ENCODE measurements around the gene ZBTB11. TPM values are rescaled to one million over a fixed set of nuclear protein-coding genes. Genes with fewer than 3 reads are reported as not detected.

ZBTB11 gene
- total and polyA plus RNA-seq, 2 of the 13 experiments (the other 11 are each of a cell fraction or from before 2014, with no cell fraction given), result 5.9 to 18.1 TPM

- TF ChIP-seq ZBTB14 (CRISPR knock-in tag; IDR thresholded peaks at IDR 0.05) (no peak), ARID2 (CRISPR knock-in tag; IDR thresholded peaks at IDR 0.05; ENCODE audit: borderline replicate concordance) (no peak), ZNF329 (CRISPR knock-in tag; IDR thresholded peaks at IDR 0.05; ENCODE audit: low read depth) (no peak), ZNF235 (CRISPR knock-in tag; IDR thresholded peaks at IDR 0.05; ENCODE audit: borderline replicate concordance) (no peak), ZBTB20 (CRISPR knock-in tag; IDR thresholded peaks at IDR 0.05; ENCODE audit: borderline replicate concordance, low read depth) (no peak), TERF1 (CRISPR knock-in tag; IDR thresholded peaks at IDR 0.05) (no peak), TEAD3 (CRISPR knock-in tag; optimal IDR thresholded peaks at IDR 0.05; ENCODE audit: borderline replicate concordance) (no peak), SP1 (IDR thresholded peaks at IDR 0.05) (no peak), SP1 (CRISPR knock-in tag; IDR thresholded peaks at IDR 0.05) (no peak), ZNF143 (CRISPR knock-in tag; IDR thresholded peaks at IDR 0.05) (no peak), AGO1 (IDR thresholded peaks at IDR 0.05; ENCODE audit: low read depth, low read length, poor library complexity, severe bottlenecking) (no peak), AHR (CRISPR knock-in tag; IDR thresholded peaks at IDR 0.05) (no peak)
These were observed 59.5 kb downstream of the ZBTB11 start (continued) for GRCh38 chr3:101617478-101617877.

- ATAC-seq (no peak), FAIRE-seq (no peak), DNase-seq (ENCODE audit: low spot score) (no peak)
- H4K20me1 ChIP-seq (ENCODE audit: insufficient read depth, low read length), result no peaks in the 10 kb centered on the region
- ChIA-PET CTCF (ENCODE audit: low intra/inter-chr PET ratio, low total read pairs) (no interaction called here), POLR2A (no interaction called here)
- peaks cover 17% of the 10 kb centered on the region for H3K4me1 ChIP-seq (ENCODE audit: insufficient read depth, low read length)
- H3K79me2 ChIP-seq (ENCODE audit: insufficient read depth, low read length), result no peaks in the 10 kb centered on the region
- no peaks in the 10 kb centered on the region for H3K36me3 ChIP-seq (replicated peaks in 1 of 2; ENCODE audit: control insufficient read depth in 1 of 2, insufficient read depth in 2 of 2, low read length in 2 of 2)
- H3K4me3 ChIP-seq (replicated peaks in 1 of 3; ENCODE audit: insufficient read depth in 1 of 3, low read depth in 2 of 3, low read length in 3 of 3), result no peak overlapping the region
- H3K9ac ChIP-seq (ENCODE audit: insufficient read depth, low read depth, low read length), result no peak overlapping the region
- H3K27me3 ChIP-seq (ENCODE audit: control insufficient read depth in 1 of 2, insufficient read depth in 2 of 2, low read length in 2 of 2), result no peaks in the 10 kb centered on the region
- no peaks in the 10 kb centered on the region for H3K9me3 ChIP-seq (ENCODE audit: low read length)
- WGBS (ENCODE audit: low lambda C conversion rate), result 95% methylated on average over 6 of the region's 6 CpGs
- H2AFZ ChIP-seq (ENCODE audit: low read length), result no peak overlapping the region
- intact Hi-C loops (cut with micrococcal nuclease; ENCODE audit: unreplicated experiment), result no loop called here
- no TSS peak for BruUV-seq (replicated peaks)
- in situ Hi-C loops (cut with HindIII; ENCODE audit: extremely low pct_ligation_motif_present, low pct_unique_long_range_greater_than_20kb), result no loop called here
- no peak overlapping the region for H3K4me2 ChIP-seq (ENCODE audit: low read depth, low read length)
- H3K27ac ChIP-seq (ENCODE audit: extremely low read length, insufficient read depth, low read length), result no peak overlapping the region
- TF ChIP-seq POLR2AphosphoS2 (IDR thresholded peaks at IDR 0.05; ENCODE audit: low read depth, low read length), result no peak
- no peak for TF ChIP-seq ZNF512 (CRISPR knock-in tag; IDR thresholded peaks at IDR 0.05)
- no peak for TF ChIP-seq ZNF446 (CRISPR knock-in tag; IDR thresholded peaks at IDR 0.05)
- TF ChIP-seq ZKSCAN8 (CRISPR knock-in tag; IDR thresholded peaks at IDR 0.05; ENCODE audit: borderline replicate concordance), result no peak
- no peak for TF ChIP-seq ZBED4 (CRISPR knock-in tag; IDR thresholded peaks at IDR 0.05; ENCODE audit: borderline replicate concordance)
- no peak for TF ChIP-seq NFE2L1 (CRISPR knock-in tag; IDR thresholded peaks at IDR 0.05; ENCODE audit: borderline replicate concordance)
These were observed 61.4 kb downstream of the ZBTB11 start for GRCh38 chr3:101615525-101615924.

Data from HepG2 (cell line).